OCI-LY1 (cell line): ENCODE measurements around the gene C8G.

ENCODE experiments used
- CTCF ChIP-seq: fragments of 200-600 bp; sonication (generic), shearing (Covaris generic); IDR thresholded peaks from 2 replicates; pipeline ENCODE4 v1.5.1; 2017; ENCODE audit warnings: mild to moderate bottlenecking, antibody characterized with exemption, low read length, moderate library complexity, mixed read lengths
- EZH2 ChIP-seq: fragments of 200-600 bp; sonication (generic), shearing (Covaris generic); IDR thresholded peaks from 2 replicates; pipeline ENCODE4 v1.8.0; 2017; ENCODE audit warnings: borderline replicate concordance, mixed run types, mild to moderate bottlenecking, antibody characterized with exemption, low read length, moderate library complexity, mixed read lengths

- TF ChIP-seq CTCF, result no peak
- TF ChIP-seq EZH2, result no peak
Measured at GRCh38 chr9:136928591-136928990, 16.5 kb upstream of the C8G start.
